ENCODE results near the gene AFF4.

DNA sequence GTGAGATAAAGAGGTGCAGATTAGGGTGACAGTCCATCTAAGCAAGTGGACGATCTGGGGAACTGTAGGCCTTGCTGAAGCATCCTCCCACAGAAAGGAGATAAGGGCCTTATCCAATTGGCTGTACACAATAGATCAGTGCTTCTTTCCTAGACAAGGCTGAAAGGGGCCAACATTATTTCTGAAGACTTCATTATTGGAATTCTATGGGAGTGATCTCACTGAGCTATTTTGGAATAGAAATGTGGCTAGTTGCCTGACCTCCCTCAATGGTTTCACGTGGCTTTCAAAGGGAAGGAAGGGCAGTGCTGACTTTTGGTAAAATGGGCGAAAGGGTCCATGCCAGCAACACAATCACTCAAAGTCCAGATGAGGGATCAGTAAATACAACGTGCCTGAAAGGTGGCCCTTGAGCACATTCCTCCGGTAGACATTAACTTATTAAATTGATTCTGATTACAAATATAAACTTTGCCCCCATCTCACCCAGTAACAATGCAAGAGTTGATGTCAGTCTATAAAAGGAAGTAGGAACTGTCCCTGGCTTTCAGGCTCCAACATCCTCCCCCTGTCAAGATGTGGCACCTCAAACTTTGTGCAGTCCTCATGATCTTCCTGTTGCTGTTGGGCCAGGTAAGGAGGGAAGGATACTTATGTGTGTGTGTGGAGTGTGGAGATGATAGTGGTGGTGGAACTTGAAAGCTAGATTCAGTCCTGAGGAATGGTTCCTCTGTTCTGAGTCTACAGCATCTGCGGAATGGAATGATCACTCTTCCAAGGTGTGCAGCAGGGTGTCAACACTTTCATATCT is 90.1 kb downstream of the AFF4 start, which contains the start of gene LEAP2:
- TF ChIP-seq, protein P1, sequence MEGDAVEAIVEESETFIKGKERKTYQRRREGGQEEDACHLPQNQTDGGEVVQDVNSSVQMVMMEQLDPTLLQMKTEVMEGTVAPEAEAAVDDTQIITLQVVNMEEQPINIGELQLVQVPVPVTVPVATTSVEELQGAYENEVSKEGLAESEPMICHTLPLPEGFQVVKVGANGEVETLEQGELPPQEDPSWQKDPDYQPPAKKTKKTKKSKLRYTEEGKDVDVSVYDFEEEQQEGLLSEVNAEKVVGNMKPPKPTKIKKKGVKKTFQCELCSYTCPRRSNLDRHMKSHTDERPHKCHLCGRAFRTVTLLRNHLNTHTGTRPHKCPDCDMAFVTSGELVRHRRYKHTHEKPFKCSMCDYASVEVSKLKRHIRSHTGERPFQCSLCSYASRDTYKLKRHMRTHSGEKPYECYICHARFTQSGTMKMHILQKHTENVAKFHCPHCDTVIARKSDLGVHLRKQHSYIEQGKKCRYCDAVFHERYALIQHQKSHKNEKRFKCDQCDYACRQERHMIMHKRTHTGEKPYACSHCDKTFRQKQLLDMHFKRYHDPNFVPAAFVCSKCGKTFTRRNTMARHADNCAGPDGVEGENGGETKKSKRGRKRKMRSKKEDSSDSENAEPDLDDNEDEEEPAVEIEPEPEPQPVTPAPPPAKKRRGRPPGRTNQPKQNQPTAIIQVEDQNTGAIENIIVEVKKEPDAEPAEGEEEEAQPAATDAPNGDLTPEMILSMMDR (conservative IDR thresholded peaks at IDR 0.05; ENCODE audit: low read depth, low read length): no peak
- TF ChIP-seq SMC3 (IDR thresholded peaks at IDR 0.05; ENCODE audit: low read depth, low read length): no peak
- no peak for TF ChIP-seq RAD21 (IDR thresholded peaks at IDR 0.05; ENCODE audit: low read length)
- TF ChIP-seq POLR2A (IDR thresholded peaks at IDR 0.05; ENCODE audit: low read depth, low read length): no peak
